Measurements from ENCODE around the gene COL6A2. TPM values are rescaled to one million over a fixed set of nuclear protein-coding genes. Genes with fewer than 3 reads are reported as not detected.

The COL6A2 gene
- total RNA-seq, 1 donor from 2014 or later, result 12.6 TPM

GRCh38 chr21:46095083-46095719, 2.7 kb upstream of the COL6A2 start:
- Histone ChIP-seq H3K4me3 (ENCODE audit: low read depth, low read length) (no peak overlapping the region), H3K27me3 (ENCODE audit: control insufficient read depth, insufficient read depth, low read length) (peaks cover 2% of the 10 kb centered on the region), H3K36me3 (ENCODE audit: control insufficient read depth, insufficient read depth, low read length) (no peaks in the 10 kb centered on the region)
- no peak for TF ChIP-seq CTCF (IDR thresholded peaks at IDR 0.05; ENCODE audit: insufficient read depth, low read length, severe bottlenecking)
- FAIRE-seq (no peak), DNase-seq (ENCODE audit: low read depth) (no peak)

GRCh38 chr21:46095814-46096595, 1.9 kb upstream of the COL6A2 start:
- TF ChIP-seq CTCF (IDR thresholded peaks at IDR 0.05; ENCODE audit: insufficient read depth, low read length, severe bottlenecking), result no peak
- no peak for FAIRE-seq
- no peak for DNase-seq (ENCODE audit: low read depth)
- Histone ChIP-seq H3K27me3 (ENCODE audit: control insufficient read depth, insufficient read depth, low read length) (peaks cover 2% of the 10 kb centered on the region), H3K36me3 (ENCODE audit: control insufficient read depth, insufficient read depth, low read length) (no peaks in the 10 kb centered on the region), H3K4me3 (ENCODE audit: low read depth, low read length) (no peak overlapping the region)

- FAIRE-seq (peak; percentile 76), DNase-seq (ENCODE audit: low read depth) (no peak)
- TF ChIP-seq CTCF (IDR thresholded peaks at IDR 0.05; ENCODE audit: insufficient read depth, low read length, severe bottlenecking), result no peak
- no peaks in the 10 kb centered on the region for H3K36me3 ChIP-seq (ENCODE audit: control insufficient read depth, insufficient read depth, low read length)
- no peak overlapping the region for H3K4me3 ChIP-seq (ENCODE audit: low read depth, low read length)
- H3K27me3 ChIP-seq (ENCODE audit: control insufficient read depth, insufficient read depth, low read length), result peaks cover 2% of the 10 kb centered on the region
Measured at GRCh38 chr21:46096596-46097335, 1.1 kb upstream of the COL6A2 start.

GRCh38 chr21:46098303-46099141, 610 bp downstream of the COL6A2 start:
- FAIRE-seq, result no peak
- H3K27me3 ChIP-seq (ENCODE audit: control insufficient read depth, insufficient read depth, low read length), result peaks cover 2% of the 10 kb centered on the region
- no peak for TF ChIP-seq CTCF (IDR thresholded peaks at IDR 0.05; ENCODE audit: insufficient read depth, low read length, severe bottlenecking)
- no peak overlapping the region for H3K4me3 ChIP-seq (ENCODE audit: low read depth, low read length)
- no peaks in the 10 kb centered on the region for H3K36me3 ChIP-seq (ENCODE audit: control insufficient read depth, insufficient read depth, low read length)
- DNase-seq (ENCODE audit: low read depth), result no peak

- H3K36me3 ChIP-seq (ENCODE audit: control insufficient read depth, insufficient read depth, low read length), result no peaks in the 10 kb centered on the region
- H3K4me3 ChIP-seq (ENCODE audit: low read depth, low read length), result no peak overlapping the region
- FAIRE-seq (no peak), DNase-seq (ENCODE audit: low read depth) (no peak)
- TF ChIP-seq CTCF (IDR thresholded peaks at IDR 0.05; ENCODE audit: insufficient read depth, low read length, severe bottlenecking), result no peak
- peaks cover 2% of the 10 kb centered on the region for H3K27me3 ChIP-seq (ENCODE audit: control insufficient read depth, insufficient read depth, low read length)
Measured at GRCh38 chr21:46099476-46099875, 1.6 kb downstream of the COL6A2 start.
